Measurements from ENCODE around the gene HELB.

GRCh38 chr12:66312189-66312588 lies 9.9 kb downstream of the HELB start:
- TF ChIP-seq CTCF (conservative IDR thresholded peaks at IDR 0.05; ENCODE audit: low read depth, low read length) (no peak), EZH2 (IDR thresholded peaks at IDR 0.05; ENCODE audit: low read length, unreplicated experiment) (no peak), EZH2phosphoT487 (IDR thresholded peaks at IDR 0.05; ENCODE audit: borderline replicate concordance, low read length) (no peak)

Data from PC-3 (cell line).